Measurements from ENCODE around the gene TP63.
"Not testable (repeated sequence)": the region's sequence is repeated elsewhere in the genome, so short reads cannot be mapped to it uniquely, and the experiment has no call there.

TP63 gene

DNA sequence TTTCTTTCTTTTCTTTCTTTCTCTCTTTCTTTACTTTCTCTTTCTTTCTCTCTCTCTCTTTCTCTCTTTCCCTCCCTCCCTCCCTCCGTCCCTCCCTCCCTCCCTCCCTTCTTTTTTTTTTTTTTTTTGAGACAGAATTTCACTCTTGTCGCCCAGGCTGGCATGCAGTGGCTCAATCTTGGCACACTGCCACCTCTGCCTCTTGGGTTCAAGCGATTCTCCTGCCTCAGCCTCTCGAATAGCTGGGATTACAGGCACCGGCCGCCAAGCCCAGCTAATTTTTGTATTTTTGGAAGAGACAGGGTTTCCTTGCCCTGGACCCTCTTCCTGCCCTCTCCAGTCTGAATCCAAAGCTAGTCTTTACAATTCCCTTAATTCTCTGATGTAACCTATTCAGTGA lies 102.9 kb downstream of the TP63 start:
- Histone ChIP-seq H3K4me3 (ENCODE audit: insufficient read depth, low read depth, low read length, poor library complexity, severe bottlenecking) (no peak overlapping the region), H3K27me3 (replicated peaks; ENCODE audit: control insufficient read depth, insufficient read depth, low read length, poor library complexity, severe bottlenecking) (no peaks in the 10 kb centered on the region), H3K36me3 (ENCODE audit: control insufficient read depth, insufficient read depth, low read length) (no peaks in the 10 kb centered on the region), H3K4me1 (ENCODE audit: control insufficient read depth, insufficient read depth, low read length, poor library complexity, severe bottlenecking) (no peaks in the 10 kb centered on the region), H3K27ac (ENCODE audit: insufficient read depth, low read length, poor library complexity, severe bottlenecking) (no peak overlapping the region), H3K9me3 (ENCODE audit: control insufficient read depth, low read length) (no peaks in the 10 kb centered on the region)
- DNase-seq = no peak

DNA sequence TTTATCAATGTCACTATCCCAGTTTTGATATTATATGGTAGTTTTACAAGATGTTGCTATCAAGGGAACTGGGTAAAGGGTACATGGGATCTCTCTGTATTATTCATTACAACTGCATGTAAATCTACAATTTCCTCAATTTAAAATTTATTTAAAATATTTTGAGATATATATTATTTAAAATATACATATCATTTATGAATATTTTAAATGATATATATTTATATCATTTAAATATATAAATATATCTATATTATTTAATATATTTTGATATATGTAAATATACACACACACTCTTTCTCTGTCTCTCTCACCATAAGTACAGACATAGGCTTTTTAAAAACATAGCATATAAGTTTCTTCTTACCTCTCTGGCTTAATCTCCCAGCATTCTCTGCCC lies 104.7 kb downstream of the TP63 start:
- H3K4me3 ChIP-seq (ENCODE audit: insufficient read depth, low read depth, low read length, poor library complexity, severe bottlenecking) = no peak overlapping the region
- no peak for DNase-seq
- no peak overlapping the region for H3K27ac ChIP-seq (ENCODE audit: insufficient read depth, low read length, poor library complexity, severe bottlenecking)
- no peaks in the 10 kb centered on the region for H3K4me1 ChIP-seq (ENCODE audit: control insufficient read depth, insufficient read depth, low read length, poor library complexity, severe bottlenecking)
- H3K27me3 ChIP-seq (replicated peaks; ENCODE audit: control insufficient read depth, insufficient read depth, low read length, poor library complexity, severe bottlenecking) = no peaks in the 10 kb centered on the region
- no peaks in the 10 kb centered on the region for H3K36me3 ChIP-seq (ENCODE audit: control insufficient read depth, insufficient read depth, low read length)
- H3K9me3 ChIP-seq (ENCODE audit: control insufficient read depth, low read length) = no peaks in the 10 kb centered on the region

DNA sequence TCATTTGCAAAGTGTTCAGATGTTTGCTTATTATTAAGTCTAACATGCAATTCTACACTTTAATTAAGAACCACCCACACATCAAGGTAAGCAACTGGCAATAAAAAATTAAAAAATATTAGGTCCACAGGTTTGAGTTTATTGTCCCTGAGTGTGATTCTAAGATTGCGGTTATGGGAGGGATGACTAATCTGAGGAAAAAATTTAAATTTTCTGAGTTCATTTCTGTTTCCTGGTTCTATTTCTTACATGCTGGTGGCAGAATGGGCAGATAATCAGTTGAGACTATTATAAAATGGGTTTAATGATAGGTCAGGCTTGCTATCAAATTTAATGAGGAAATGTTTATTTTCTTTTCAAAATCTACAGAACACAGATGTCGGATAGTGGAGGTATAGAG lies 105.9 kb downstream of the TP63 start:
- Histone ChIP-seq H3K36me3 (ENCODE audit: control insufficient read depth, insufficient read depth, low read length) (no peaks in the 10 kb centered on the region), H3K4me1 (ENCODE audit: control insufficient read depth, insufficient read depth, low read length, poor library complexity, severe bottlenecking) (no peaks in the 10 kb centered on the region), H3K4me3 (ENCODE audit: insufficient read depth, low read depth, low read length, poor library complexity, severe bottlenecking) (no peak overlapping the region), H3K27ac (ENCODE audit: insufficient read depth, low read length, poor library complexity, severe bottlenecking) (no peak overlapping the region), H3K27me3 (replicated peaks; ENCODE audit: control insufficient read depth, insufficient read depth, low read length, poor library complexity, severe bottlenecking) (no peaks in the 10 kb centered on the region), H3K9me3 (ENCODE audit: control insufficient read depth, low read length) (no peaks in the 10 kb centered on the region)
- DNase-seq = no peak

DNA sequence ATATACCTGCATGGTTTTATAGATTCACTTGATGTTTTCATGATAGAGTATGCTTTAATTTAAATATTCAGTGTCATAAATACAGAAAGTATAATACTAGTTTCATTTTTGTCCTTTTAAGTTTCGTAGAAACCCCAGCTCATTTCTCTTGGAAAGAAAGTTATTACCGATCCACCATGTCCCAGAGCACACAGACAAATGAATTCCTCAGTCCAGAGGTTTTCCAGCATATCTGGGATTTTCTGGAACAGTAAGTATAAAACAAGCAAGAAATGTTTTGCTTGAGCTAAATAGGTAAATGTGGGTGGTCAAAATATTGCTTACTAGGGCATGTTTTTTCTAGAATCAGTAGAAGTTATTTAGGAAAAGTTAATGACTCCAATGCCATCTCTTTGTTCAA lies 106.4 kb downstream of the TP63 start:
- no peaks in the 10 kb centered on the region for H3K36me3 ChIP-seq (ENCODE audit: control insufficient read depth, insufficient read depth, low read length)
- H3K9me3 ChIP-seq (ENCODE audit: control insufficient read depth, low read length) = no peaks in the 10 kb centered on the region
- H3K4me1 ChIP-seq (ENCODE audit: control insufficient read depth, insufficient read depth, low read length, poor library complexity, severe bottlenecking) = no peaks in the 10 kb centered on the region
- DNase-seq = no peak
- no peak overlapping the region for H3K4me3 ChIP-seq (ENCODE audit: insufficient read depth, low read depth, low read length, poor library complexity, severe bottlenecking)
- no peaks in the 10 kb centered on the region for H3K27me3 ChIP-seq (replicated peaks; ENCODE audit: control insufficient read depth, insufficient read depth, low read length, poor library complexity, severe bottlenecking)
- no peak overlapping the region for H3K27ac ChIP-seq (ENCODE audit: insufficient read depth, low read length, poor library complexity, severe bottlenecking)

DNA sequence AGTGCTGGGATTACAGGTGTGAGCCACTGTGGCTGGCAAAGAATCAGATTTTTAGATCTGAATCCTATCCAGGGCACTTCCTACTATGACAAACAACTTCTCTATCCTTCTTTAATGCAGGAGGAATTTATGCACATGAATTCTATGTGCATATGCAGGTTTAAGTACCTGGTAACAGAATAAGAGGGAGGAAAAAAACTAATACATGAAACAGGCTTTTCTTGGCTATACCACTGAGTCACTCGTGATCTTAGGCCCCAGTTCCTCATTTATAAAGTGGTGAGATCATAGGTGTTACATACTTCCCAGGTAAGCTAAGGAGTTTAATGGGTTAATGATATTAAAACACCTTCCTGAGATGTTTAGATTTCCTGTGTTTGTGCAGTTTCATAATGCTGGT lies 108.2 kb downstream of the TP63 start:
- Histone ChIP-seq H3K4me1 (ENCODE audit: control insufficient read depth, insufficient read depth, low read length, poor library complexity, severe bottlenecking) (no peaks in the 10 kb centered on the region), H3K36me3 (ENCODE audit: control insufficient read depth, insufficient read depth, low read length) (no peaks in the 10 kb centered on the region), H3K27ac (ENCODE audit: insufficient read depth, low read length, poor library complexity, severe bottlenecking) (no peak overlapping the region), H3K4me3 (ENCODE audit: insufficient read depth, low read depth, low read length, poor library complexity, severe bottlenecking) (no peak overlapping the region), H3K9me3 (ENCODE audit: control insufficient read depth, low read length) (peaks cover under 1% of the 10 kb centered on the region), H3K27me3 (replicated peaks; ENCODE audit: control insufficient read depth, insufficient read depth, low read length, poor library complexity, severe bottlenecking) (no peaks in the 10 kb centered on the region)
- no peak for DNase-seq

DNA sequence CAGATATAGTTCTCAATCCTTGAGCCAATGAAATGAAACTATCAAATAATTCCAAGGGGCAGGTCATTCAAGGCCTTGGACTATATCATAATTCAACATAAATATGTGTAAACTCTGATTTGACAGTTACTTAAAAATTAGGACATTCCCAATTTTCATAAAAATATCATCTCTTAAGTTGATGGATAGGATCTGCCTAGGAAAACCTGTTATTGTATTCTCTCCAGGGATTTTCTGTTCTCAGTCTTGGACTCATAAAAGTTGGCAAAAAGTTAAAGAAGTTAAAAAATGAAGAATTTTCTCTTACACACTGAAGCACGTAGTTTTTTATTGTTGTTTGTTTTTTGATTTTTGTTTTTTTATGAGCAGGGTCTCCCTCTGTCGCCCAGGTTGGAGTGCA lies 109.0 kb downstream of the TP63 start:
- Histone ChIP-seq H3K4me3 (ENCODE audit: insufficient read depth, low read depth, low read length, poor library complexity, severe bottlenecking) (no peak overlapping the region), H3K9me3 (ENCODE audit: control insufficient read depth, low read length) (peaks cover 4% of the 10 kb centered on the region), H3K4me1 (ENCODE audit: control insufficient read depth, insufficient read depth, low read length, poor library complexity, severe bottlenecking) (no peaks in the 10 kb centered on the region), H3K27me3 (replicated peaks; ENCODE audit: control insufficient read depth, insufficient read depth, low read length, poor library complexity, severe bottlenecking) (no peaks in the 10 kb centered on the region), H3K36me3 (ENCODE audit: control insufficient read depth, insufficient read depth, low read length) (no peaks in the 10 kb centered on the region), H3K27ac (ENCODE audit: insufficient read depth, low read length, poor library complexity, severe bottlenecking) (no peak overlapping the region)
- no peak for DNase-seq

DNA sequence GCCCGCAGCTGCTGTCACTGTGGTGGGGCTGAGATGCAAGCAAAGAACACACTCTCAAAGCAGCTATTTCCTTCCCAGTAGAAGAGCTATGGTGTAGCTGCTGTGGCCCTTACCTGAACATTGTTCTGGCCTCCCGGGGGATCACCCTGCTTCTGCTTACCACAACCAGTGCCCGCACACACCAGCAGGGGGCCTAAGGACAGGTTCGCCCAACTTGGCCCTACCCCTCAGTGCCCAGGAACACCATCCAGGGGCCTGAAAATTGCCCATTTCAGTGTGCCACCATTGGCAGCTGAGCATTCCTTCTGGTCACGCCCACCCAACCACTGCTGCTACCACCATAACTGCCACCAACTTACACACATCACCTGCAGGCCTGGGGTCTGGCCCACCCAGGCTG lies 113.0 kb downstream of the TP63 start:
- peaks cover 4% of the 10 kb centered on the region for H3K9me3 ChIP-seq (ENCODE audit: control insufficient read depth, low read length)
- H3K27me3 ChIP-seq (replicated peaks; ENCODE audit: control insufficient read depth, insufficient read depth, low read length, poor library complexity, severe bottlenecking) = no peaks in the 10 kb centered on the region
- no peak overlapping the region for H3K4me3 ChIP-seq (ENCODE audit: insufficient read depth, low read depth, low read length, poor library complexity, severe bottlenecking)
- DNase-seq = no peak
- no peaks in the 10 kb centered on the region for H3K36me3 ChIP-seq (ENCODE audit: control insufficient read depth, insufficient read depth, low read length)
- no peak overlapping the region for H3K27ac ChIP-seq (ENCODE audit: insufficient read depth, low read length, poor library complexity, severe bottlenecking)
- H3K4me1 ChIP-seq (ENCODE audit: control insufficient read depth, insufficient read depth, low read length, poor library complexity, severe bottlenecking) = no peaks in the 10 kb centered on the region

DNA sequence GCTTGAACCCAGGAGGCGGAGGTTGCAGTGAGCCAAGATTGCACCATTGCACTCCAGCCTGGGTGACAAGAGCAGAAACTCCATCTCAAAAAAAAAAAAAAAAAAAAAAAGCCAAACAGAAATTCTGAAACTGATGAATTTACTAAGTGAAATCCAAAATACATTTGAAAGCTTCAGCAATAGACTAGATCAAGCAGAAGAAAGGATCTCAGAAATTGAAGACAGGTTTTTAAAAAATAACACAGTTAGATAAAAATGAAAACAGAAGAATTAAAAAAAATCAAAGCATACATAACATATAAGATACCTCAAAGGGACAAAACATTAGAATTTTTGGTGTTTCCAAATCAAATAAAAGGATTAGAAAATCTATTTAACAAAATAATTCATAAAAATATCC lies 114.4 kb downstream of the TP63 start:
- Histone ChIP-seq H3K4me1 (ENCODE audit: control insufficient read depth, insufficient read depth, low read length, poor library complexity, severe bottlenecking) (no peaks in the 10 kb centered on the region), H3K27ac (ENCODE audit: insufficient read depth, low read length, poor library complexity, severe bottlenecking) (no peak overlapping the region), H3K9me3 (ENCODE audit: control insufficient read depth, low read length) (peaks cover 4% of the 10 kb centered on the region), H3K27me3 (replicated peaks; ENCODE audit: control insufficient read depth, insufficient read depth, low read length, poor library complexity, severe bottlenecking) (no peaks in the 10 kb centered on the region), H3K4me3 (ENCODE audit: insufficient read depth, low read depth, low read length, poor library complexity, severe bottlenecking) (no peak overlapping the region), H3K36me3 (ENCODE audit: control insufficient read depth, insufficient read depth, low read length) (no peaks in the 10 kb centered on the region)
- DNase-seq = no peak

DNA sequence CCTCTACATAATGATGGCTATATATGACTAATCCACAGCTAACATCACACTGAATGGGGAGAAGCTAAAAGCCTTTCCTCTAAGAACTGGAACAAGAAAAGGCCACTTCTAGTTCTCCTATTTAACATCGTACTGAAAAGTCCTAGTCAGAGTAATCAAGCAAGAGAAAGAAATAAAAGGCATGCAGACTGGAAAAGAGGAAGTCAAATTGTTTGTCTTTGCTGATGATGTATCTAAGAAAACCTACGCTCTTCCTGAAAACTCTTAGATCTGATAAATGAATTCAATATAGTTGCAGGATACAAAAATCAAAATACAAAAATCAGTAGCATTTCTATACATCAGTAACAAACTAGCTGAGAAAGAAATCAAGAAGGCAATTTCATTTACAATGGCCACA lies 116.9 kb downstream of the TP63 start:
- H3K36me3 ChIP-seq (ENCODE audit: control insufficient read depth, insufficient read depth, low read length) = no peaks in the 10 kb centered on the region
- peaks cover 4% of the 10 kb centered on the region for H3K9me3 ChIP-seq (ENCODE audit: control insufficient read depth, low read length)
- no peaks in the 10 kb centered on the region for H3K27me3 ChIP-seq (replicated peaks; ENCODE audit: control insufficient read depth, insufficient read depth, low read length, poor library complexity, severe bottlenecking)
- DNase-seq = no peak
- no peak overlapping the region for H3K4me3 ChIP-seq (ENCODE audit: insufficient read depth, low read depth, low read length, poor library complexity, severe bottlenecking)
- no peak overlapping the region for H3K27ac ChIP-seq (ENCODE audit: insufficient read depth, low read length, poor library complexity, severe bottlenecking)
- H3K4me1 ChIP-seq (ENCODE audit: control insufficient read depth, insufficient read depth, low read length, poor library complexity, severe bottlenecking) = no peaks in the 10 kb centered on the region

DNA sequence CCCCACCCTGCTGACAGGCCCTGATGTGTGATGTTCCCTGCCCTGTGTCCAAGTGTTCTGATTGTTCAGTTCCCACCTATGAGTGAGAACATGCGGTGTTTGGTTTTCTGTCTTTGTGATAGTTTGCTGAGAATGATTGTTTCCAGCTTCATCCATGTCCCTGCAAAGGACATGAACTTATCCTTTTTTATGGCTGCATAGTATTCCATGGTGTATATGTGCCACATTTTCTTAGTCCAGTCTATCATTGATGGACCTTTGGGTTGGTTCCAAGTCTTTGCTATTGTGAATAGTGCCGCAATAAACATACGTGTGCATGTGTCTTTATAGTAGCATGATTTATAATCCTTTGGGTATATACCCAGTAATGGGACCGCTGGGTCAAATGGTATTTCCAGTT lies 119.8 kb downstream of the TP63 start:
- not testable (repeated sequence) for H3K4me1 ChIP-seq (ENCODE audit: control insufficient read depth, insufficient read depth, low read length, poor library complexity, severe bottlenecking); DNase-seq; H3K27me3 ChIP-seq (replicated peaks; ENCODE audit: control insufficient read depth, insufficient read depth, low read length, poor library complexity, severe bottlenecking); H3K4me3 ChIP-seq (ENCODE audit: insufficient read depth, low read depth, low read length, poor library complexity, severe bottlenecking); H3K9me3 ChIP-seq (ENCODE audit: control insufficient read depth, low read length); H3K27ac ChIP-seq (ENCODE audit: insufficient read depth, low read length, poor library complexity, severe bottlenecking); H3K36me3 ChIP-seq (ENCODE audit: control insufficient read depth, insufficient read depth, low read length)

DNA sequence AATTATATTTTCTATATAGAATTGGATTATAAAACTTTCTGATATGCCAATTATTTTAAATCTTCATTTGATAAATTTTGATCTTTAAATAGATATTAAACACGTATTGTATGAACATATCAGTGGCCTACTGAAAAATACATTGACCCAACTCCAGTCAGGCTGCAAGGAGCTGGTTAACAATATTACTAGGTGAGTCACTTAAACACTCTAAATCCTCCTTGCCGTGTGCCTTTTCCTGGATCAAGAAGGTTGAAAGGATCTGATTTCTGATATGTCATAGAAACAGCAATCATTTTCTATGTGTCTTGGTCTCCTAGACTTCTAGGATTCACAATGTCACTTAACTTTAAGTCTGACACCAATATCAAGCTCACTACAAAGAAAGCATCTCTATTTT lies 123.2 kb downstream of the TP63 start:
- H3K27ac ChIP-seq (ENCODE audit: insufficient read depth, low read length, poor library complexity, severe bottlenecking) = no peak overlapping the region
- H3K4me3 ChIP-seq (ENCODE audit: insufficient read depth, low read depth, low read length, poor library complexity, severe bottlenecking) = no peak overlapping the region
- DNase-seq = no peak
- H3K4me1 ChIP-seq (ENCODE audit: control insufficient read depth, insufficient read depth, low read length, poor library complexity, severe bottlenecking) = no peaks in the 10 kb centered on the region
- no peaks in the 10 kb centered on the region for H3K27me3 ChIP-seq (replicated peaks; ENCODE audit: control insufficient read depth, insufficient read depth, low read length, poor library complexity, severe bottlenecking)
- no peaks in the 10 kb centered on the region for H3K36me3 ChIP-seq (ENCODE audit: control insufficient read depth, insufficient read depth, low read length)
- no peaks in the 10 kb centered on the region for H3K9me3 ChIP-seq (ENCODE audit: control insufficient read depth, low read length)
